HepG2 (cell line): Measurements from ENCODE around the gene CREBBP. TPM values are rescaled to one million over a fixed set of nuclear protein-coding genes. Genes with fewer than 3 reads are reported as not detected.
"Not testable (repeated sequence)": the region's sequence is repeated elsewhere in the genome, so short reads cannot be mapped to it uniquely, and the experiment has no call there.

Source experiments
- ATAC-seq: fragments of 200-7000 bp; cut with Tn5 transposase; 3 replicates; pipeline ENCODE4 v1.9.1; 2020; ENCODE audit warnings: mild to moderate bottlenecking, moderate library complexity
- BruUV-seq: library from RNA; stranded (reverse); fragments of 400-500 nt; replicated peaks from 2 replicates; lab custom pipeline; 2021; lab: Mats Ljungman, UMichigan
- CTCF ChIA-PET: fragments of 300-600 bp; formaldehyde crosslinking; extraction: SDS; loops from one replicate; lab custom pipeline; 2021; ENCODE audit warnings: low total read pairs, inconsistent platforms, low intra/inter-chr PET ratio; lab: Yijun Ruan, JAX
- POLR2A ChIA-PET: fragments of 350-600 bp; sonication (Branson Sonifier 250); formaldehyde crosslinking; loops from one replicate; lab custom pipeline; 2020; ENCODE audit warnings: antibody characterized with exemption, inconsistent platforms; lab: Yijun Ruan, JAX
- DNase-seq: peaks from one replicate; pipeline ENCODE4 v3.0.0-alpha.2; 2015; ENCODE audit warnings: low spot score
- FAIRE-seq: peaks from 3 replicates; lab custom pipeline; 2011; peaks lifted over from hg19 to GRCh38; lab: Jason Lieb, UNC
- H2AFZ ChIP-seq: one replicate; pipeline ENCODE4 v1.6.1; 2011; ENCODE audit warnings: low read length, inconsistent platforms
- H3K27ac ChIP-seq: fragments of 300-600 bp; 3 replicates; pipeline ENCODE4 v1.8.0; 2011; ENCODE audit warnings: mixed run types, mild to moderate bottlenecking, mixed read lengths, low read length, inconsistent platforms; ENCODE audit not compliant: insufficient read depth; ENCODE audit errors: extremely low read length
- H3K27me3 ChIP-seq, 2 experiments: fragments of 200-600 bp in 1 of 2; 2 replicates in 1 of 2; 3 replicates in 1 of 2; pipeline versions ENCODE4 v1.6.0 to v1.8.0; 2011; ENCODE audit warnings: low read length in 2 of 2, mild to moderate bottlenecking in 2 of 2, moderate library complexity in 2 of 2, inconsistent platforms in 1 of 2; ENCODE audit not compliant: insufficient read depth in 2 of 2, control insufficient read depth in 1 of 2
- H3K36me3 ChIP-seq, 2 experiments: fragments of 200-600 bp in 1 of 2; replicated peaks in 1 of 2; 2 replicates in 1 of 2; 3 replicates in 1 of 2; pipeline versions ENCODE4 v1.5.1 to v1.8.0; 2011; ENCODE audit warnings: low read length in 2 of 2, inconsistent platforms in 1 of 2; ENCODE audit not compliant: insufficient read depth in 2 of 2, control insufficient read depth in 1 of 2
- H3K4me1 ChIP-seq: 2 replicates; pipeline ENCODE4 v1.5.1; 2012; ENCODE audit warnings: low read length, inconsistent platforms; ENCODE audit not compliant: insufficient read depth
- H3K4me2 ChIP-seq: 2 replicates; pipeline ENCODE4 v1.6.0; 2011; ENCODE audit warnings: low read depth, low read length, inconsistent platforms
- H3K4me3 ChIP-seq, 3 experiments: fragments of 200-600 bp in 1 of 3; sonication (generic), shearing (Covaris generic) in 1 of 3; replicated peaks in 1 of 3; 2 replicates each; pipeline ENCODE4 v1.5.1; 2011 to 2016; ENCODE audit warnings: low read length in 3 of 3, inconsistent platforms in 2 of 3, low read depth in 2 of 3, mild to moderate bottlenecking in 2 of 3, control low read depth in 1 of 3, mixed read lengths in 1 of 3; ENCODE audit not compliant: insufficient read depth in 1 of 3
- H3K79me2 ChIP-seq: one replicate; pipeline ENCODE4 v1.6.1; 2011; ENCODE audit warnings: low read length, inconsistent platforms; ENCODE audit not compliant: insufficient read depth
- H3K9ac ChIP-seq: 2 replicates; pipeline ENCODE4 v1.6.0; 2011; ENCODE audit warnings: mild to moderate bottlenecking, low read depth, low read length, inconsistent platforms; ENCODE audit not compliant: insufficient read depth
- H3K9me3 ChIP-seq: 2 replicates; pipeline ENCODE4 v1.5.1; 2012; ENCODE audit warnings: mild to moderate bottlenecking, low read length
- H4K20me1 ChIP-seq: 2 replicates; pipeline ENCODE4 v1.6.0; 2011; ENCODE audit warnings: inconsistent platforms, mild to moderate bottlenecking, low read length, moderate library complexity; ENCODE audit not compliant: insufficient read depth
- HNRNPK ChIP-seq: fragments of 200-400 bp; formaldehyde crosslinking; IDR thresholded peaks from 2 replicates; pipeline ENCODE4 v1.6.1; 2018; ENCODE audit warnings: low read length, low read depth, moderate library complexity, mild to moderate bottlenecking; ENCODE audit not compliant: poor library complexity, severe bottlenecking
- JUNB ChIP-seq: sonication (generic); formaldehyde crosslinking; IDR thresholded peaks from 2 replicates; pipeline ENCODE4 v1.8.0; 2022; ENCODE audit warnings: missing genetic modification reagents, mild to moderate bottlenecking, borderline replicate concordance
- KDM2A ChIP-seq: sonication (generic); formaldehyde crosslinking; IDR thresholded peaks from 2 replicates; pipeline ENCODE4 v1.4.0; 2020; ENCODE audit warnings: low read depth, missing genetic modification reagents, borderline replicate concordance
- NFKB2 ChIP-seq: sonication (generic); formaldehyde crosslinking; IDR thresholded peaks from 2 replicates; pipeline ENCODE4 v1.4.0; 2020; ENCODE audit warnings: missing genetic modification reagents, borderline replicate concordance
- THRA ChIP-seq: sonication (generic); formaldehyde crosslinking; IDR thresholded peaks from 2 replicates; pipeline ENCODE4 v1.4.0; 2020; ENCODE audit warnings: missing genetic modification reagents, borderline replicate concordance
- ZKSCAN5 ChIP-seq: sonication (generic); formaldehyde crosslinking; IDR thresholded peaks from 2 replicates; pipeline ENCODE4 v1.5.1; 2020; ENCODE audit warnings: mild to moderate bottlenecking, missing genetic modification reagents
- ZNF362 ChIP-seq: sonication (generic); formaldehyde crosslinking; IDR thresholded peaks from 2 replicates; pipeline ENCODE4 v1.4.0; 2020; ENCODE audit warnings: missing genetic modification reagents, mild to moderate bottlenecking, borderline replicate concordance
- ZNF430 ChIP-seq: sonication (generic); formaldehyde crosslinking; IDR thresholded peaks from 2 replicates; pipeline ENCODE4 v1.9.0; 2021; ENCODE audit warnings: mild to moderate bottlenecking, missing genetic modification reagents
- ZNF547 ChIP-seq: sonication (generic); formaldehyde crosslinking; IDR thresholded peaks from 2 replicates; pipeline ENCODE4 v1.5.1; 2020; ENCODE audit warnings: mild to moderate bottlenecking, missing genetic modification reagents
- ZNF775 ChIP-seq: sonication (generic); formaldehyde crosslinking; IDR thresholded peaks from 2 replicates; pipeline ENCODE4 v1.4.0; 2020; ENCODE audit warnings: missing genetic modification reagents, mild to moderate bottlenecking, moderate library complexity, borderline replicate concordance
- WGBS: methylation state at CpG from one replicate; pipeline ENCODE4 v1.1.6; 2017; ENCODE audit warnings: low lambda C conversion rate; 5-methylcytosine and 5-hydroxymethylcytosine counted together
- in situ Hi-C: cut with HindIII; loops from 2 replicates; pipeline ENCODE4 v1.10.0; 2017; ENCODE audit warnings: low pct_unique_long_range_greater_than_20kb; ENCODE audit not compliant: extremely low pct_ligation_motif_present
- intact Hi-C: fragments of 100-400 bp; cut with micrococcal nuclease; formaldehyde crosslinking; loops from one replicate; pipeline ENCODE4 v1.10.0; 2022; ENCODE audit not compliant: unreplicated experiment
- polyA plus RNA-seq, 8 experiments: library from polyadenylated mRNA; depleted of rRNA in 3 of 8; stranded (reverse) in 7 of 8; unstranded in 1 of 8; fragments of >200 nt; fragmentation: Illumina TruSeq in 4 of 8; extraction: Trizol in 4 of 8; gene quantifications; 2 replicates each; pipeline versions ENCODE4 v1.2.1 to v1.2.3, GENCODE V29; 2011 to 2016; ENCODE audit warnings: low read depth in 4 of 8, missing spikeins in 1 of 8, mixed read lengths in 1 of 8; ENCODE audit not compliant: insufficient read depth in 1 of 8
- total RNA-seq, 5 experiments: library from RNA; depleted of rRNA; stranded (reverse); fragments of >200 nt; fragmentation: Illumina TruSeq; extraction: Trizol; gene quantifications; 2 replicates each; pipeline ENCODE4 v1.2.3, GENCODE V29; 2016; ENCODE audit warnings: low read depth in 1 of 5
- TF ChIP-seq, protein P1 (sequence below): sonication (generic); formaldehyde crosslinking; IDR thresholded peaks from 2 replicates; pipeline ENCODE4 v1.8.1; 2023; ENCODE audit warnings: mild to moderate bottlenecking, missing genetic modification reagents
- TF ChIP-seq, protein P2 (sequence below): sonication (generic); formaldehyde crosslinking; IDR thresholded peaks from 2 replicates; pipeline ENCODE4 v1.4.0; 2020; ENCODE audit warnings: missing genetic modification reagents

Gene CREBBP
- total and polyA plus RNA-seq, 2 of the 13 experiments (the other 11 are each of a cell fraction or from before 2014, with no cell fraction given), result 5.3 to 10.4 TPM

DNA sequence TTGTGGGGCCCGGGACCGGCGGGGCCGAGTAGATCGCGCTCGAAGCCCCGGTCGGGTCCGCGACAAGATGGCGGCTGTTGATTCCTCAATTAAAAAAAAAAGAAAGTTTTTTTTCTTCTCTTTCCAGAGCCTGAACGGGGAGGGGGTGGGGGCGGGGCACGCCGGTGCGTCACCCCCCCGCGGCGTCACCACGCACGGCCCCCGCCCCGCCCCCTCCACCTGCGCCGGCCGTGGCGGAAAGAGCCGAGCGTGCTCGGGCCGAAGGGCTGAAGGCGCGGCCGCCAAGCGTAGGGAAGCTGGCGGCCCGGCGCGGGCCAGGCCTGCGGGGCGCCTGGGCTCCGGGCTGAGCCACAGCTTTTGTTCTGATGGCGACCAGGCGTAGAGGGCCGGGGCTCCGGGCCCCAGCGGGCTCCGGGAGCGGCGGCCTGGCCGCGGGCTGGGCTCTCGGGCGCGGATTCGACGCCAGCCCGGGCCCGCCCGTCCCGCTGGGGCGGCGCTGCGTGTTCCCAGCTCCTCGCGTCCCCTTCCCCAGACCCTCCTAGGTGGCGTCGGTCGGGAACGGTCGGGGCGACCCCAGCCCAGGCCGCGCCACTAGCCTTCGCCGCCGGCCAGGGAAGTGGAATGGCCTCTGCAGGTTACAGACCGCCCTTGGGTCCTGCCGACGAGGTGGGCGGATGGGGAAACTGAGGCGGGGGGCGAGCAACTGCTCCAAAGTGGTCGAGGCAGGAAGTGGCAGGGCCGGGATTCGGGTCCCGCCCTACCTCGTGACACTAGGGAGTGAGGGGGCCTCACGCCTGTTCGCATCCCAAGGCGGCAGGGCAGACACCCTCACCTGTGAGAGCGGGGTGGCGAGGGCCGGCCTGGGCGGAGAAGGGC lies at the start of gene CREBBP (continued):
- no peak for TF ChIP-seq ZKSCAN5 (CRISPR knock-in tag)
- TF ChIP-seq HNRNPK, result no peak
- TF ChIP-seq ZNF362, result peak; percentile 83; the same call in 1 of the 2 replicates
- TF ChIP-seq, protein P1, sequence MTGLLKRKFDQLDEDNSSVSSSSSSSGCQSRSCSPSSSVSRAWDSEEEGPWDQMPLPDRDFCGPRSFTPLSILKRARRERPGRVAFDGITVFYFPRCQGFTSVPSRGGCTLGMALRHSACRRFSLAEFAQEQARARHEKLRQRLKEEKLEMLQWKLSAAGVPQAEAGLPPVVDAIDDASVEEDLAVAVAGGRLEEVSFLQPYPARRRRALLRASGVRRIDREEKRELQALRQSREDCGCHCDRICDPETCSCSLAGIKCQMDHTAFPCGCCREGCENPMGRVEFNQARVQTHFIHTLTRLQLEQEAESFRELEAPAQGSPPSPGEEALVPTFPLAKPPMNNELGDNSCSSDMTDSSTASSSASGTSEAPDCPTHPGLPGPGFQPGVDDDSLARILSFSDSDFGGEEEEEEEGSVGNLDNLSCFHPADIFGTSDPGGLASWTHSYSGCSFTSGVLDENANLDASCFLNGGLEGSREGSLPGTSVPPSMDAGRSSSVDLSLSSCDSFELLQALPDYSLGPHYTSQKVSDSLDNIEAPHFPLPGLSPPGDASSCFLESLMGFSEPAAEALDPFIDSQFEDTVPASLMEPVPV (CRISPR knock-in tag), result peak; percentile 65; the same call in 1 of the 2 replicates
- TF ChIP-seq KDM2A (CRISPR knock-in tag), result peak; percentile 30; the same call in 1 of the 2 replicates
- no peak for TF ChIP-seq THRA (CRISPR knock-in tag)
- TF ChIP-seq JUNB (CRISPR knock-in tag), result no peak
- TF ChIP-seq ZNF547 (CRISPR knock-in tag), result no peak; the same call in 1 of the 2 replicates
- TF ChIP-seq, protein P2, sequence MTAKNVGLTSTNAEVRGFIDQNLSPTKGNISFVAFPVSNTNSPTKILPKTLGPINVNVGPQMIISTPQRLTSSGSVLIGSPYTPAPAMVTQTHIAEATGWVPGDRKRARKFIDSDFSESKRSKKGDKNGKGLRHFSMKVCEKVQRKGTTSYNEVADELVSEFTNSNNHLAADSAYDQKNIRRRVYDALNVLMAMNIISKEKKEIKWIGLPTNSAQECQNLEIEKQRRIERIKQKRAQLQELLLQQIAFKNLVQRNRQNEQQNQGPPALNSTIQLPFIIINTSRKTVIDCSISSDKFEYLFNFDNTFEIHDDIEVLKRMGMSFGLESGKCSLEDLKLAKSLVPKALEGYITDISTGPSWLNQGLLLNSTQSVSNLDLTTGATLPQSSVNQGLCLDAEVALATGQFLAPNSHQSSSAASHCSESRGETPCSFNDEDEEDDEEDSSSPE (CRISPR knock-in tag), result peak; percentile 43; the same call in 1 of the 2 replicates
- TF ChIP-seq ZNF430 (CRISPR knock-in tag), result 0 out of 2 replicates have a peak, but pooled peaks have one; percentile 20
- no peak for TF ChIP-seq ZNF775 (CRISPR knock-in tag)
- TF ChIP-seq NFKB2 (CRISPR knock-in tag), result 0 out of 2 replicates have a peak, but pooled peaks have one; percentile 5

DNA sequence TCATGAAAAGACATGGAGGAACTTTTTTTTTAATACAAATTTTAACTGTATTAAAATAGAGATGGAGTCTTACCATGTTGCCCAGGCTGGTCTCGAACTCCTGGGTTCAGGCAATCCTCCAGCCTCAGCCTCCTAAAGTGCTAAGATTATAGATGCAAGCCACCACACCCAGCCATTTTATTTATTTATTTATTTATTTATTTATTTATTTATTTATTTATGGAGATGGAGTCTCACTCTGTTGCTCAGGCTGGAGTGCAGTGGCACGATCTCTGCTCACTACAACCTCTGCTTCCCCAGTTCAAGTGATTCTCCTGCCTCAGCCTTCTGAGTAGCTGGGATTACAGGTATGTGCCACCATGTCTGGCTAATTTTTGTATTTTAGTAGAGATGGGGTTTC lies 46.6 kb upstream of the CREBBP start:
- DNase-seq, in situ Hi-C loops, H3K27me3 ChIP-seq, ATAC-seq, H3K4me1 ChIP-seq, POLR2A ChIA-PET, H3K4me2 ChIP-seq, H2AFZ ChIP-seq, H3K36me3 ChIP-seq, H3K27ac ChIP-seq, intact Hi-C loops, H3K9ac ChIP-seq, CTCF ChIA-PET, H3K79me2 ChIP-seq, H3K9me3 ChIP-seq, H3K4me3 ChIP-seq, FAIRE-seq, BruUV-seq, H4K20me1 ChIP-seq: not testable (repeated sequence)
- 47% methylated on average over 2 of the region's 2 CpGs for WGBS
